Upper lobe of left lung (tissue), 6 donors: Measurements from ENCODE around the gene IGSF9B. TPM values are rescaled to one million over a fixed set of nuclear protein-coding genes. Genes with fewer than 3 reads are reported as not detected.

Experiments
- ATAC-seq, 2 donors: fragments of 200-7000 bp; cut with Tn5 transposase; one replicate each; pipeline ENCODE4 v1.9.1; 2022; ENCODE audit warnings: mild to moderate bottlenecking in 2 of 2, moderate library complexity in 2 of 2; ENCODE audit not compliant: low FRiP score in 2 of 2
- DNase-seq, 2 donors: peaks; one replicate each; pipeline ENCODE4 v3.0.0-alpha.2; 2019 to 2020
- H3K27ac ChIP-seq, 4 donors: fragments of 200-600 bp; sonication (generic); one replicate each; pipeline ENCODE4 v1.5.1; 2016 to 2019
- H3K27me3 ChIP-seq, 4 donors: fragments of 200-600 bp; sonication (generic); one replicate each; pipeline ENCODE4 v1.5.1; 2017 to 2019
- H3K36me3 ChIP-seq, 4 donors: fragments of 200-600 bp; sonication (generic); one replicate each; pipeline ENCODE4 v1.5.1; 2016 to 2019
- H3K4me1 ChIP-seq, 4 donors: fragments of 200-600 bp; sonication (generic); one replicate each; pipeline ENCODE4 v1.5.1; 2018 to 2019
- H3K4me3 ChIP-seq, 4 donors: fragments of 200-600 bp; sonication (generic); one replicate each; pipeline ENCODE4 v1.5.1; 2017 to 2019; ENCODE audit warnings: mild to moderate bottlenecking in 2 of 4, moderate library complexity in 1 of 4
- H3K9me3 ChIP-seq, 4 donors: fragments of 200-600 bp; sonication (generic); one replicate each; pipeline ENCODE4 v1.5.1; 2018 to 2019
- CTCF ChIP-seq, 6 experiments: fragments of 450-650 bp in 4 of 6; fragments of 200-600 bp in 2 of 6; sonication (generic) in 2 of 6; IDR thresholded peaks; one replicate each; pipeline ENCODE4 v1.5.1; 2016 to 2019; ENCODE audit warnings: antibody characterized with exemption in 6 of 6
- EP300 ChIP-seq, 4 donors: sonication (generic); formaldehyde crosslinking; IDR thresholded peaks; one replicate each; pipeline ENCODE4 v1.5.1; 2017; ENCODE audit warnings: antibody characterized with exemption in 4 of 4, control low read depth in 2 of 4
- POLR2A ChIP-seq, 4 donors: fragments of 450-650 bp; IDR thresholded peaks; one replicate each; pipeline ENCODE4 v1.5.1; 2016 to 2017; ENCODE audit warnings: antibody characterized with exemption in 4 of 4, mild to moderate bottlenecking in 2 of 4
- POLR2AphosphoS5 ChIP-seq, 2 donors: sonication (generic); formaldehyde crosslinking; IDR thresholded peaks; one replicate each; pipeline ENCODE4 v1.5.1; 2017; ENCODE audit warnings: antibody characterized with exemption in 2 of 2
- WGBS, 2 donors: methylation state at CpG; one replicate each; pipeline ENCODE4 v1.1.5; 2017 to 2018; 5-methylcytosine and 5-hydroxymethylcytosine counted together
- total RNA-seq, 6 donors: library from RNA; depleted of rRNA in 4 of 6; stranded (reverse); fragments of >200 nt in 4 of 6; gene quantifications; one replicate each; pipeline versions ENCODE4 v1.1.0 to v1.2.1, GENCODE V29; 2016 to 2021
- donor health status: DM: no; HTN: no; CAD: no; lungs with moderate emphysema.
- donor health status: DM: no; HTN: yes; CAD: no; lungs with severe emphysema.

The IGSF9B gene
- total RNA-seq, 6 donors from 2014 or later: 1.6 to 13.6 (median 5.3) TPM

- TF ChIP-seq EP300 (IDR thresholded peaks at IDR 0.05): no peak
- no peak for TF ChIP-seq POLR2AphosphoS5 (IDR thresholded peaks at IDR 0.05)
- no peak for TF ChIP-seq CTCF (IDR thresholded peaks at IDR 0.05)
- TF ChIP-seq POLR2A (IDR thresholded peaks at IDR 0.05): no peak
- DNase-seq (no peak), ATAC-seq (no peak)
- 82 to 90% methylated on average over 8 to 9 of the region's 9 CpGs for WGBS, 2 donors
- Histone ChIP-seq H3K4me1 (no peaks in the 10 kb centered on the region), H3K36me3 (no peaks in the 10 kb centered on the region), H3K4me3 (no peak overlapping the region), H3K27ac (no peak overlapping the region), H3K9me3 (no peaks in the 10 kb centered on the region), H3K27me3 (no peaks in the 10 kb centered on the region)
These were observed 28.1 kb upstream of the IGSF9B start for GRCh38 chr11:133984828-133985227.

GRCh38 chr11:133983660-133984316, 27.0 kb upstream of the IGSF9B start:
- 86 to 88% methylated on average over 24 to 28 of the region's 28 CpGs for WGBS, 2 donors
- H3K36me3 ChIP-seq: no peaks in the 10 kb centered on the region
- DNase-seq: peak in 1 of 2 donors; percentile 81
- no peaks in the 10 kb centered on the region for H3K4me1 ChIP-seq
- ATAC-seq: no peak
- H3K4me3 ChIP-seq: no peak overlapping the region
- no peaks in the 10 kb centered on the region for H3K9me3 ChIP-seq
- TF ChIP-seq EP300 (IDR thresholded peaks at IDR 0.05) (no peak), CTCF (IDR thresholded peaks at IDR 0.05) (no peak), POLR2A (IDR thresholded peaks at IDR 0.05) (no peak), POLR2AphosphoS5 (IDR thresholded peaks at IDR 0.05) (no peak)
- H3K27me3 ChIP-seq: no peaks in the 10 kb centered on the region
- H3K27ac ChIP-seq: no peak overlapping the region

GRCh38 chr11:133982876-133983275, 26.1 kb upstream of the IGSF9B start:
- no peak for TF ChIP-seq EP300 (IDR thresholded peaks at IDR 0.05)
- TF ChIP-seq CTCF (IDR thresholded peaks at IDR 0.05): no peak
- TF ChIP-seq POLR2A (IDR thresholded peaks at IDR 0.05): no peak
- TF ChIP-seq POLR2AphosphoS5 (IDR thresholded peaks at IDR 0.05): no peak
- no peaks in the 10 kb centered on the region for H3K4me1 ChIP-seq
- ATAC-seq (no peak), DNase-seq (no peak)
- H3K36me3 ChIP-seq: no peaks in the 10 kb centered on the region
- no peak overlapping the region for H3K4me3 ChIP-seq
- no peak overlapping the region for H3K27ac ChIP-seq
- no peaks in the 10 kb centered on the region for H3K27me3 ChIP-seq
- no peaks in the 10 kb centered on the region for H3K9me3 ChIP-seq
- 81 to 86% methylated on average over 12 of the region's 12 CpGs for WGBS, 2 donors

GRCh38 chr11:133982151-133982550, 25.4 kb upstream of the IGSF9B start:
- Histone ChIP-seq H3K4me1 (no peaks in the 10 kb centered on the region), H3K27ac (no peak overlapping the region), H3K36me3 (no peaks in the 10 kb centered on the region), H3K9me3 (no peaks in the 10 kb centered on the region), H3K4me3 (no peak overlapping the region), H3K27me3 (no peaks in the 10 kb centered on the region)
- DNase-seq (no peak), ATAC-seq (no peak)
- TF ChIP-seq CTCF (IDR thresholded peaks at IDR 0.05) (no peak), POLR2A (IDR thresholded peaks at IDR 0.05) (no peak), EP300 (IDR thresholded peaks at IDR 0.05) (no peak), POLR2AphosphoS5 (IDR thresholded peaks at IDR 0.05) (no peak)
- whole genome bisulfite sequencing, 2 donors: 85 to 88% methylated on average over 14 of the region's 14 CpGs

- 65 to 78% methylated on average over 5 of the region's 5 CpGs for WGBS, 2 donors
- ATAC-seq (no peak), DNase-seq (no peak)
- Histone ChIP-seq H3K4me3 (no peak overlapping the region), H3K9me3 (no peaks in the 10 kb centered on the region), H3K36me3 (no peaks in the 10 kb centered on the region), H3K4me1 (no peaks in the 10 kb centered on the region), H3K27me3 (no peaks in the 10 kb centered on the region), H3K27ac (no peak overlapping the region)
- TF ChIP-seq POLR2A (IDR thresholded peaks at IDR 0.05): no peak
- TF ChIP-seq POLR2AphosphoS5 (IDR thresholded peaks at IDR 0.05): no peak
- no peak for TF ChIP-seq CTCF (IDR thresholded peaks at IDR 0.05)
- TF ChIP-seq EP300 (IDR thresholded peaks at IDR 0.05): no peak
These were observed 24.4 kb upstream of the IGSF9B start for GRCh38 chr11:133981156-133981555.
